GM12878 (cell line): ENCODE results near the gene GPC6. TPM values are rescaled to one million over a fixed set of nuclear protein-coding genes. Genes with fewer than 3 reads are reported as not detected.

Experiments used
- ATAC-seq: fragments of 200-7000 bp; cut with Tn5 transposase; 3 replicates; pipeline ENCODE4 v1.9.1; 2020; ENCODE audit warnings: mild to moderate bottlenecking, moderate library complexity
- BruUV-seq: library from RNA; stranded (reverse); fragments of 400-500 nt; replicated peaks from 2 replicates; lab custom pipeline; 2021; lab: Mats Ljungman, UMichigan
- CTCF ChIA-PET: fragments of 300-600 bp; sonication (Branson Sonifier 250); formaldehyde crosslinking; extraction: SDS; loops from one replicate; lab custom pipeline; 2021; ENCODE audit warnings: inconsistent platforms; lab: Yijun Ruan, JAX
- POLR2A ChIA-PET: fragments of 350-600 bp; formaldehyde crosslinking; extraction: SDS; loops from one replicate; lab custom pipeline; 2021; ENCODE audit warnings: inconsistent platforms; lab: Charles Lee
- RAD21 ChIA-PET: fragments of 300-600 bp; sonication (Branson Sonifier 250); formaldehyde crosslinking; loops from one replicate; lab custom pipeline; 2023; ENCODE audit warnings: antibody characterized with exemption; ENCODE audit not compliant: unreplicated experiment; lab: Charles Lee
- SMC1A ChIA-PET: fragments of 300-600 bp; sonication (Branson Sonifier 250); formaldehyde crosslinking; loops from one replicate; lab custom pipeline; 2023; ENCODE audit not compliant: unreplicated experiment, uncharacterized antibody; lab: Charles Lee
- DNase-seq: peaks from one replicate; pipeline ENCODE4 v3.0.0-alpha.2; 2011; ENCODE audit warnings: low read depth, low spot score
- FAIRE-seq: peaks from 3 replicates; lab custom pipeline; 2011; peaks lifted over from hg19 to GRCh38; lab: Jason Lieb, UNC
- H2AFZ ChIP-seq: 2 replicates; pipeline ENCODE4 v1.6.0; 2011; ENCODE audit warnings: low read depth, low read length, control low read depth; ENCODE audit not compliant: control insufficient read depth
- H3K27ac ChIP-seq: 2 replicates; pipeline ENCODE4 v1.5.1; 2011; ENCODE audit warnings: control low read depth; ENCODE audit not compliant: control insufficient read depth, insufficient read depth
- H3K27me3 ChIP-seq, 2 experiments: replicated peaks in 1 of 2; 2 replicates each; pipeline versions ENCODE4 v1.6.0 to v1.6.1; 2011; ENCODE audit warnings: low read length in 1 of 2; ENCODE audit not compliant: control insufficient read depth in 2 of 2, insufficient read depth in 2 of 2
- H3K36me3 ChIP-seq, 2 experiments: 2 replicates each; pipeline ENCODE4 v1.5.1; 2011; ENCODE audit warnings: low read length in 1 of 2; ENCODE audit not compliant: control insufficient read depth in 2 of 2, insufficient read depth in 2 of 2
- H3K4me1 ChIP-seq: 2 replicates; pipeline ENCODE4 v1.6.1; 2011; ENCODE audit warnings: mild to moderate bottlenecking, low read length, moderate library complexity, mixed read lengths; ENCODE audit not compliant: control insufficient read depth, insufficient read depth
- H3K4me2 ChIP-seq: 2 replicates; pipeline ENCODE4 v1.6.0; 2011; ENCODE audit warnings: control low read depth; ENCODE audit not compliant: control insufficient read depth, insufficient read depth
- H3K4me3 ChIP-seq: fragments of 200-600 bp; sonication (generic); 2 replicates; pipeline ENCODE4 v1.5.1; 2016
- H3K79me2 ChIP-seq: 2 replicates; pipeline ENCODE4 v1.6.0; 2011; ENCODE audit warnings: low read length; ENCODE audit not compliant: control insufficient read depth, insufficient read depth
- H3K9ac ChIP-seq: 2 replicates; pipeline ENCODE4 v1.8.0; 2011; ENCODE audit warnings: low read length, control low read depth, mixed read lengths; ENCODE audit not compliant: control insufficient read depth, insufficient read depth
- H3K9me3 ChIP-seq: replicated peaks from 3 replicates; pipeline ENCODE4 v1.5.1; 2011; ENCODE audit warnings: mild to moderate bottlenecking, low read length; ENCODE audit not compliant: control insufficient read depth, insufficient read depth
- H4K20me1 ChIP-seq: 2 replicates; pipeline ENCODE4 v1.6.0; 2011; ENCODE audit not compliant: control insufficient read depth, insufficient read depth
- BCL11A ChIP-seq: IDR thresholded peaks from 2 replicates; pipeline ENCODE4 v1.6.1; 2011; ENCODE audit warnings: low read depth, low read length
- BRCA1 ChIP-seq: IDR thresholded peaks from 2 replicates; pipeline ENCODE4 v1.6.1; 2011; ENCODE audit warnings: low read depth, low read length, improper control_type of control experiment
- EP300 ChIP-seq, 2 experiments: fragments of 150-350 bp in 1 of 2; IDR thresholded peaks; 2 replicates each; pipeline ENCODE4 v1.6.1; 2011 to 2012; ENCODE audit warnings: low read depth in 2 of 2, low read length in 2 of 2, borderline replicate concordance in 1 of 2, improper control_type of control experiment in 1 of 2, inconsistent platforms in 1 of 2; ENCODE audit not compliant: control insufficient read depth in 1 of 2
- FOS ChIP-seq: IDR thresholded peaks from 3 replicates; pipeline ENCODE4 v1.6.1; 2011; ENCODE audit warnings: borderline replicate concordance; ENCODE audit not compliant: insufficient read length; ENCODE audit errors: extremely low read depth
- MEF2B ChIP-seq: fragments of 450-650 bp; IDR thresholded peaks from 2 replicates; pipeline ENCODE4 v1.6.1; 2018; ENCODE audit warnings: mild to moderate bottlenecking, moderate library complexity; ENCODE audit not compliant: partially characterized antibody, poor library complexity, severe bottlenecking
- NFYB ChIP-seq: IDR thresholded peaks from 2 replicates; pipeline ENCODE4 v1.6.1; 2011; ENCODE audit warnings: low read depth, mild to moderate bottlenecking, low read length, improper control_type of control experiment, moderate library complexity; ENCODE audit not compliant: insufficient read depth
- NR2C1 ChIP-seq: fragments of 450-650 bp; IDR thresholded peaks from 2 replicates; pipeline ENCODE4 v1.6.1; 2017; ENCODE audit warnings: antibody characterized with exemption, mild to moderate bottlenecking, moderate library complexity
- POLR2AphosphoS5 ChIP-seq: IDR thresholded peaks from 2 replicates; pipeline ENCODE4 v1.6.1; 2011; ENCODE audit warnings: mild to moderate bottlenecking, low read length, inconsistent platforms
- POU2F2 ChIP-seq: IDR thresholded peaks from 3 replicates; pipeline ENCODE4 v1.6.1; 2011; ENCODE audit warnings: low read depth, mild to moderate bottlenecking, low read length, borderline replicate concordance
- SMAD5 ChIP-seq: IDR thresholded peaks from 2 replicates; pipeline ENCODE4 v1.6.1; 2016; ENCODE audit warnings: antibody characterized with exemption, low read depth
- SPI1 ChIP-seq: IDR thresholded peaks from 2 replicates; pipeline ENCODE4 v1.6.1; 2011; ENCODE audit warnings: low read depth, mild to moderate bottlenecking, low read length, moderate library complexity, borderline replicate concordance; ENCODE audit not compliant: insufficient read depth
- STAT1 ChIP-seq: fragments of 450-650 bp; conservative IDR thresholded peaks from 2 replicates; pipeline ENCODE4 v1.6.1; 2014; ENCODE audit warnings: antibody characterized with exemption, mild to moderate bottlenecking
- ZNF24 ChIP-seq: fragments of 450-650 bp; IDR thresholded peaks from 2 replicates; pipeline ENCODE4 v1.6.1; 2017; ENCODE audit warnings: antibody characterized with exemption, mild to moderate bottlenecking
- WGBS: methylation state at CpG from one replicate; pipeline ENCODE4 v1.1.6; 2016; ENCODE audit warnings: low lambda C conversion rate; ENCODE audit not compliant: insufficient replicate concordance, insufficient coverage; ENCODE audit errors: missing lambda C conversion rate; 5-methylcytosine and 5-hydroxymethylcytosine counted together
- in situ Hi-C: fragments of 300-500 bp; cut with MboI; formaldehyde crosslinking; loops from 9 replicates; pipeline ENCODE4 v1.14.3; 2018; ENCODE audit warnings: mixed read lengths
- intact Hi-C: fragments of 100-400 bp; cut with micrococcal nuclease; formaldehyde crosslinking; loops from one replicate; pipeline ENCODE4 v1.14.2; 2022; ENCODE audit not compliant: unreplicated experiment
- polyA plus RNA-seq, 11 experiments: library from polyadenylated mRNA; depleted of rRNA in 4 of 11; unstranded in 6 of 11; stranded (reverse) in 5 of 11; fragments of >200 nt; fragmentation: Nextera tagmentation in 4 of 11; fragmentation: Illumina TruSeq in 1 of 11; extraction: Ambion mirVana in 4 of 11; extraction: Trizol in 1 of 11; gene quantifications; 1 replicate in 1 of 11; 2 replicates in 10 of 11; pipeline versions ENCODE4 v1.2.1 to v1.2.3, GENCODE V29; 2011 to 2016; ENCODE audit warnings: inconsistent platforms in 2 of 11, missing spikeins in 2 of 11, low read depth in 1 of 11
- total RNA-seq, 4 experiments: library from RNA; depleted of rRNA in 3 of 4; stranded (reverse); fragments of >200 nt in 3 of 4; fragmentation: Illumina TruSeq in 1 of 4; extraction: Trizol in 1 of 4; gene quantifications; 2 replicates each; pipeline versions ENCODE4 v1.2.1 to v1.2.3, GENCODE V29; 2013 to 2021
- TF ChIP-seq, protein P1 (sequence below): IDR thresholded peaks from 2 replicates; pipeline ENCODE4 v1.6.1; 2011; ENCODE audit warnings: borderline replicate concordance, low read depth, mild to moderate bottlenecking, moderate library complexity, low read length; ENCODE audit not compliant: insufficient read depth, poor library complexity, severe bottlenecking
- TF ChIP-seq, protein P2 (sequence below): IDR thresholded peaks from 2 replicates; pipeline ENCODE4 v1.6.1; 2012; ENCODE audit warnings: mild to moderate bottlenecking, low read depth, low read length
- TF ChIP-seq, protein P3 (sequence below): IDR thresholded peaks from 2 replicates; pipeline ENCODE4 v1.6.1; 2012; ENCODE audit warnings: low read depth, low read length, improper control_type of control experiment
- TF ChIP-seq, protein P4 (sequence below): IDR thresholded peaks from 2 replicates; pipeline ENCODE4 v1.6.1; 2011; ENCODE audit warnings: borderline replicate concordance, low read depth, mild to moderate bottlenecking, moderate library complexity, mixed read lengths, low read length; ENCODE audit not compliant: insufficient read depth; ENCODE audit errors: extremely low read length

Gene GPC6
- total and polyA plus RNA-seq, 10 of the 15 experiments (the other 5 are each of a cell fraction or from before 2014, with no cell fraction given), result 0.03 to 0.04 (median 0.03) TPM; not detected in 7

DNA sequence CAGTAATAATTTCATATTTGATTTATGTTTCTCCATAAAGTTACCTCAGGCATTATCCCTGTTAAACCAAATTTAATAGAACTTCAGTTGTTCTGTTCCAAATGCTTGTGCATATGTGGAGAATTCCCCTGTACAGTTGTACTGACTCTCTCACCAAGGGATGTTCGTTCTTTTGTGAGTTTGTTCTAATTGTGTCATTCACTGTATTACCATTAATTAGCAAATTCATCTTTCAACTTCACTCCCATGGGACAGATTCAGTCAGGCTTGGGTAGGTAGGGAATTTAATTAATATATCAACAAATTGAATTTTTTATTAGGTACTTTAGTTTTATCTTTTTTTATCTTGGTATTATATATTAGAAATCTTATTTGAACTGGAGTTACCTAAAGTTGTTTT is 987.5 kb downstream of the GPC6 start:
- H4K20me1 ChIP-seq, result no peaks in the 10 kb centered on the region
- H3K27me3 ChIP-seq, result no peaks in the 10 kb centered on the region
- H3K27ac ChIP-seq, result no peak overlapping the region
- FAIRE-seq, result peak; percentile 59
- no peak for DNase-seq
- no TSS peak for BruUV-seq
- H3K4me2 ChIP-seq, result no peak overlapping the region
- no peak for ATAC-seq
- in situ Hi-C loops (no loop called here), intact Hi-C loops (no loop called here)
- TF ChIP-seq ZNF24 (no peak), BRCA1 (no peak), BCL11A (no peak), STAT1 (no peak), EP300 (IDR thresholded peaks at IDR 0.05; ENCODE audit: borderline replicate concordance in 1 of 2, control insufficient read depth in 1 of 2, low read depth in 2 of 2, low read length in 2 of 2) (no peak), MEF2B (no peak), POU2F2 (no peak), FOS (no peak), SPI1 (no peak), NFYB (no peak), POLR2AphosphoS5 (no peak), SMAD5 (no peak), NR2C1 (no peak)
- TF ChIP-seq, protein P1, sequence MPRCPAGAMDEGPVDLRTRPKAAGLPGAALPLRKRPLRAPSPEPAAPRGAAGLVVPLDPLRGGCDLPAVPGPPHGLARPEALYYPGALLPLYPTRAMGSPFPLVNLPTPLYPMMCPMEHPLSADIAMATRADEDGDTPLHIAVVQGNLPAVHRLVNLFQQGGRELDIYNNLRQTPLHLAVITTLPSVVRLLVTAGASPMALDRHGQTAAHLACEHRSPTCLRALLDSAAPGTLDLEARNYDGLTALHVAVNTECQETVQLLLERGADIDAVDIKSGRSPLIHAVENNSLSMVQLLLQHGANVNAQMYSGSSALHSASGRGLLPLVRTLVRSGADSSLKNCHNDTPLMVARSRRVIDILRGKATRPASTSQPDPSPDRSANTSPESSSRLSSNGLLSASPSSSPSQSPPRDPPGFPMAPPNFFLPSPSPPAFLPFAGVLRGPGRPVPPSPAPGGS, result no peak
- TF ChIP-seq, protein P2, sequence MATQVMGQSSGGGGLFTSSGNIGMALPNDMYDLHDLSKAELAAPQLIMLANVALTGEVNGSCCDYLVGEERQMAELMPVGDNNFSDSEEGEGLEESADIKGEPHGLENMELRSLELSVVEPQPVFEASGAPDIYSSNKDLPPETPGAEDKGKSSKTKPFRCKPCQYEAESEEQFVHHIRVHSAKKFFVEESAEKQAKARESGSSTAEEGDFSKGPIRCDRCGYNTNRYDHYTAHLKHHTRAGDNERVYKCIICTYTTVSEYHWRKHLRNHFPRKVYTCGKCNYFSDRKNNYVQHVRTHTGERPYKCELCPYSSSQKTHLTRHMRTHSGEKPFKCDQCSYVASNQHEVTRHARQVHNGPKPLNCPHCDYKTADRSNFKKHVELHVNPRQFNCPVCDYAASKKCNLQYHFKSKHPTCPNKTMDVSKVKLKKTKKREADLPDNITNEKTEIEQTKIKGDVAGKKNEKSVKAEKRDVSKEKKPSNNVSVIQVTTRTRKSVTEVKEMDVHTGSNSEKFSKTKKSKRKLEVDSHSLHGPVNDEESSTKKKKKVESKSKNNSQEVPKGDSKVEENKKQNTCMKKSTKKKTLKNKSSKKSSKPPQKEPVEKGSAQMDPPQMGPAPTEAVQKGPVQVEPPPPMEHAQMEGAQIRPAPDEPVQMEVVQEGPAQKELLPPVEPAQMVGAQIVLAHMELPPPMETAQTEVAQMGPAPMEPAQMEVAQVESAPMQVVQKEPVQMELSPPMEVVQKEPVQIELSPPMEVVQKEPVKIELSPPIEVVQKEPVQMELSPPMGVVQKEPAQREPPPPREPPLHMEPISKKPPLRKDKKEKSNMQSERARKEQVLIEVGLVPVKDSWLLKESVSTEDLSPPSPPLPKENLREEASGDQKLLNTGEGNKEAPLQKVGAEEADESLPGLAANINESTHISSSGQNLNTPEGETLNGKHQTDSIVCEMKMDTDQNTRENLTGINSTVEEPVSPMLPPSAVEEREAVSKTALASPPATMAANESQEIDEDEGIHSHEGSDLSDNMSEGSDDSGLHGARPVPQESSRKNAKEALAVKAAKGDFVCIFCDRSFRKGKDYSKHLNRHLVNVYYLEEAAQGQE, result no peak
- TF ChIP-seq, protein P3, sequence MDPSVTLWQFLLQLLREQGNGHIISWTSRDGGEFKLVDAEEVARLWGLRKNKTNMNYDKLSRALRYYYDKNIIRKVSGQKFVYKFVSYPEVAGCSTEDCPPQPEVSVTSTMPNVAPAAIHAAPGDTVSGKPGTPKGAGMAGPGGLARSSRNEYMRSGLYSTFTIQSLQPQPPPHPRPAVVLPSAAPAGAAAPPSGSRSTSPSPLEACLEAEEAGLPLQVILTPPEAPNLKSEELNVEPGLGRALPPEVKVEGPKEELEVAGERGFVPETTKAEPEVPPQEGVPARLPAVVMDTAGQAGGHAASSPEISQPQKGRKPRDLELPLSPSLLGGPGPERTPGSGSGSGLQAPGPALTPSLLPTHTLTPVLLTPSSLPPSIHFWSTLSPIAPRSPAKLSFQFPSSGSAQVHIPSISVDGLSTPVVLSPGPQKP, result no peak
- TF ChIP-seq, protein P4, sequence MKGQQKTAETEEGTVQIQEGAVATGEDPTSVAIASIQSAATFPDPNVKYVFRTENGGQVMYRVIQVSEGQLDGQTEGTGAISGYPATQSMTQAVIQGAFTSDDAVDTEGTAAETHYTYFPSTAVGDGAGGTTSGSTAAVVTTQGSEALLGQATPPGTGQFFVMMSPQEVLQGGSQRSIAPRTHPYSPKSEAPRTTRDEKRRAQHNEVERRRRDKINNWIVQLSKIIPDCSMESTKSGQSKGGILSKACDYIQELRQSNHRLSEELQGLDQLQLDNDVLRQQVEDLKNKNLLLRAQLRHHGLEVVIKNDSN, result no peak
- 0% methylated on average over 1 of the region's 1 CpG for WGBS
- POLR2A ChIA-PET, result no interaction called here
- no peaks in the 10 kb centered on the region for H3K9me3 ChIP-seq
- RAD21 ChIA-PET, result no interaction called here
- CTCF ChIA-PET, result interaction anchor here (1.5 kb wide), 1 partner anchor 12 kb away, joined by 3 read pairs; no protein-coding TSS in a partner anchor
- SMC1A ChIA-PET, result no interaction called here
- no peak overlapping the region for H3K4me3 ChIP-seq
- no peaks in the 10 kb centered on the region for H3K79me2 ChIP-seq
- no peaks in the 10 kb centered on the region for H3K4me1 ChIP-seq
- no peak overlapping the region for H2AFZ ChIP-seq
- H3K36me3 ChIP-seq, result no peaks in the 10 kb centered on the region
- H3K9ac ChIP-seq, result no peak overlapping the region
